AG08396 (cell line): ENCODE measurements around the gene DLK1.
A peak's percentile ranks its signal among the peaks of the same experiment; 100 is the strongest.

Source experiments
- DNase-seq: peaks from one replicate; pipeline ENCODE4 v3.0.0; 2012; ENCODE audit warnings: low spot score, mixed read lengths

Gene DLK1

DNA sequence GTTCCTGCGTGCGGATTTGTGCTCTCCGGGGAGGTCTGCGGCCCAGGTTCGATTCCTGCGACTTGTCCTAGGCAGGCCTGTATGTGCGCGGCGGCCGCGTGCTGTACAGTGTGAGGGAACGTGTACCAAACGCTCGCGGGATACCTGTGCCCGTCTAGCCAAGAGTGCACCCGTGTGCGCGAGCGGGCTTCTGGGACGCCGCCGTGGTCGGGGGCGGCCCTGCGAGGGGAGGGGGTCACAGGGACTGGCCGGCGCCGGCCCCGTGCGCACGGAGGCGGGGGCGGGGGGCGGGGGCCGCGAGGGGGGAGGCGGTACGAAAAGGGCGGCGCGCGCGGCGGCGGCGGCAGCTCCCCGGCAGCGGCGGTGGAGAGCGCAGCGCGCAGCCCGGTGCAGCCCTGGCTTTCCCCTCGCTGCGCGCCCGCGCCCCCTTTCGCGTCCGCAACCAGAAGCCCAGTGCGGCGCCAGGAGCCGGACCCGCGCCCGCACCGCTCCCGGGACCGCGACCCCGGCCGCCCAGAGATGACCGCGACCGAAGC is at the start of gene DLK1:
TSS of gene DLK1 (plus strand) at position 343 of the 536 bp plus-strand sequence. CDS start at position 520, 177 bp downstream.
- DNase-seq, result no peak

DNA sequence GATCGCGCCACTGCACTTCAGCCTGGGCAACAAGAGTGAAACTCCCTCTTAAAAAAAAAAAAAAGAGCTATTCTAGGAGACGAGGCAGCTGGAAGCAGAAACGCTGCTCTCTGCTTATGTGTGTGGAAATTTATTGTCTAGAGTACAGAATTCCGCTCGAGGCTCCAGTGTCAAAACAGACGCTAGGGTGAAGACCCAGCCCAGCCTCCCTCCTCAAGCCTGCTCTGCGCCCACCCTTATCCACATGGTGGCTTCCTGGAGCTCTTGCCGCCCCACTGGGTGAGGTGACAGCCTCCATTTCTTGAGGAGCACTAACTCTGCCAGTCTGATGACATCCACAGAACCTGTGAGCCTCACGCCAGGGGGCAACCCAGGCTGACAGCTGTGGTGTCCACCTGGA is 49.5 kb upstream of the DLK1 start:
- no peak for DNase-seq

DNA sequence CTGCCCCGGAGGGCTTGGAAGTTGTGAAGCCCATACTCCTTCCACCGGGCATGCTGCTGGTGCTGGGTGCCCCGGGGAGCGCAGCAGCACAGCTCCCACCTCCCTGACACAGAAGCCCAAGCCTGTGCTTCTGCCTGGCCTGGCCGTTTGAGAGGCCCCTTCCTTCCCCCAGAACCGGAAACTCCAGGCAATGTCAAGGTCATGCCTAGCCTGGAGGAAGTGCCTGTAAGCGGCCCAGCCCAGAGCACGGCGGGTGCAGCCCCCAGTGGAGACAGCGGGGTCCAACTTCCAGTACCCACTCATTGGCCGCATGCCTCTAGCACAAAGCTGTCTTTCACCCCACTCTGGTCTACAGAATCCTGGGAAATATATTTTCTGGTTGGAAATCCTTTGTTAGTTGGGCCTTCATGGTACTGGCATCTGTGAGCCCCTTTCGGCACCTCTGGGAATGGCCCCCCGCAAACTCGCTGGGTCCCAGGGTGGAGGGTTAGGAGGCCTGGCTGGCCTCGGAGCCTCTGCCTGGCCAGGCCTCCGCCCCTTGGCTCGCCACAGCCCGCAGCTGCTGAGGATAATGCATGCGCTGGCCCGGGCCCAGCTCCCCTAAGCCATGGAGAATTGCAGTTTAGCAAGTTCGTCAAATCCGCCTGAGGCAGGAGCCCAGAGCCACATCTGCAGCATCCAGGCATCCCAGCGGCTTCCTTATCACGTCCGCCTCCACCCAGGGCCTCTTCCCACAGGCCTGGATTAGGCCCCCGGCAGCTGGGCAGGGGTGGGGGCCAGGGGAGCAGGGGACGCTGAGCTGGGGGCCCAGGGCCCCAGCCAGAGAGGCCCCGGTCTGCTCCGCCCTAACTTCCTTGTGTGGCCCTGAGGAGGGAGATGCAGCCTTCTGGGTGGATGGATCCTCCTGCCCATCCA is 48.9 kb upstream of the DLK1 start:
- no peak for DNase-seq

DNA sequence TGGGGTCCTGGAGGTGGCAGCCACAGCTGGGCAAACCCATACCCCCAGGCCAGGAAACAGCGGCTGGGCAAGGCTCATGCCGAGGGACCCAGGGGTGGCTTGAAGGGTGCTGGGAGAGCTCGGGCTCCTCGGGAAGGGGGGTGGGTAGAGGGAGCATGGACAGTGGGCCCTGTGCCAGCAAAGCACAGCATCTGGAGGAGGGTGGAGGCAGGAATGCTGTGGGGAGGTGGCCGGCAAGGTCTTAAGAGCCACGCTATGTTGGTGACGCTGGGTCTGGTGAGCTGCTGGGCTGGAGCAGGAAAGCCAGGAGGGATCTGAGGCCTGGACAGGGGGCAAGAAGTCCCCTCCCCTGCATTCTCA is 48.2 kb upstream of the DLK1 start:
- no peak for DNase-seq

DNA sequence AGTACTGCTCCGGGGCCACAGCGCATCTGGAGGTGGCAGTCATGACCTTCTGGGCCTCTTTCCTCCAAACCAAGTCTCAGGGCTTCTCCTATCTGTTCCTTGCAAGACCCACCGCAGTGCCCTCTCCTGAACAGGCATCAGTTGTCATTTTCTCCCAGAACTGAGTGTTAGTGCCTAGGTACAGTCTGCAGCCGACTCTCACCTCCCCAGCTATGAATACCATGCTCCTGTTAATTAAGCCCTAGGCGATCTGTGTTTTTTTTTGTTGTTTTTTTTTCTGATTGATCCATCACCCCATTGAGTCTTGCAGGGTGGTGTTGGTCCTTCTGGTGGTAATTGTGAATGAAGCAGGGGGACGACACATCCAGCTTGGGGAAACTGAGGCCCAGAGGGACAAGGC is 47.5 kb upstream of the DLK1 start:
- DNase-seq, result no peak

DNA sequence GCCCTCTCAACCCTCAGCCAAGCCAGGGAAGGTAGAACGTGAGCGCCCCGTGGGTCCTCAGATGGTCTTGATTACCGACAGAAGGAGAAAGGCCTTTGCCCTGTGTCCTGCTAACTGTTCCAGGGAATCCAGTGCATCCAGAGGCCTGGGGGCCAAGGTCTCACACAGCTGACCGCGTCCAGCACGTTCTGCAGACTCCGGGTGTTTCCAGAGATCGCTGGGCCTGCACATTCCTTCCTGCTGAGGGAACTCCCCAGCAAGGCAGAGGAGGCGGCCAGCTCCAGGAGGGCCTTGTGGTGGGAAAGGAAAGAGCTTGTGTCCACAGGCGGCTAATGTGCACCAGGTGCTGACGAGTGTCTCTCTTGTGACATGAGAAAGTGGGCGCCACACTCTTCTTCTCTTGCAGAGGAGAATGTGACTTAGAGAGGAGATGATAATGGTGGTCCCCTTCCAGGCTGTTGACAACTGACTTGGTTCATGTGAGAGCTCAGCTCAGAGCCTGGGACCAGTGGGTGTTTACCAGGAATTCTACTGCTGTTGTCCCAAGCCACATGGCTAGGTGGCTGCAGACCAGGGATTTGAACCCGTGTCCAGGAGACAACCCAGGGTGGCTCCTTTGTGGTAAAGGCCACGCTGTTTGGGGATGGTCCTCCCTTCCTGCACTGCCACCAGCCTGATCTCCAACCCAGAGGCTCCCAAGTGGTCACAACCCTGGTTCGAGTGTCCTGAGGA is 46.8 kb upstream of the DLK1 start:
- peak; percentile 85 for DNase-seq

DNA sequence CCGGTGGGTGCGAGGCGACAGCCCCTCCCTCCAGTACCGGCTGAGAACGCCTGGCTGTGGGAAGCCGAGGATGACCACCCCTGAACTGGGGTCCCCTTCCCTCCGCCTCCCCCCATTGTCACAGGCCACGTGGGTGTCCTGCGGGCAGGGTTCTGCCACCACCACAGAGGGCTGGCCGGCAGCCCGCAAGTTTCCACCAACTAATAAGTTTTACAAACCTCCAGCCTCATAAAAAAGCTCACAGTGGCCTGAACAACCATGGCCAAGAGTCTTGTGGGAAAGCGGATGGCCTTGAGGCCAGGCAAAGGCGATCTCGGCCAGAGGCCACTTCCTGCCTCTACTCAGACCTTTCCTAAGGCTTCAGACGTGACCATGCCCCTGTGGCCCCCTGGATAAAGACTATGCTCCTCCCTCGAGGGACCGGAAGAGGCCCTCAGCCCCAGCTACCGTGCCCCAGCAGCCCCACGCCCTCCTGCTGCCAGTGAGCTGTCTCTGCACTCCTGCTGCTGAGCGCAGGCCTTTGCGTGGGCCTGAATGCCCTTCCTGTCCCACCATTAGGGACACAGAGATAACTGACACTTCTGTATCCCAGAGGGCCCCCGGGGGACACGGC is 46.1 kb upstream of the DLK1 start:
- DNase-seq, result no peak

DNA sequence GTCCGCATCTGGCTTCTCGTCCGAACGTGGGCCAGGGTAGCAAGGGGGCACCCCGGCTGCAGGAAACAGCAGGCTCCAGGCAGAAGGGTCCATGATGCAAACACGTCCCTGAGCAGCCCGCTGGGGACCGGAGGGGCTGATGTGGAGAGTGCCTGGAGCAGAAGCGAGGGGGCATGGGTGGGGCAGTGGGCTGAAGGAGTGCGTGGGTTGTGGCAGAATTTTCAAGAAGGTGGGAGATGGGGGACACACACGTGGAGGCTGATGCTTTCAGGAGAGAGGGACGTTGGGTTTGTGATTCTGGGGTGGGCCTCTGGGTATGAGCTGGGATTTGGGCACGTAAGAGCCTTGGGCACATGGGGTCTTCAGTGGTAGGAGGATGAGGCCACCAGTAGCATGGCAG is 45.6 kb upstream of the DLK1 start:
- no peak for DNase-seq

DNA sequence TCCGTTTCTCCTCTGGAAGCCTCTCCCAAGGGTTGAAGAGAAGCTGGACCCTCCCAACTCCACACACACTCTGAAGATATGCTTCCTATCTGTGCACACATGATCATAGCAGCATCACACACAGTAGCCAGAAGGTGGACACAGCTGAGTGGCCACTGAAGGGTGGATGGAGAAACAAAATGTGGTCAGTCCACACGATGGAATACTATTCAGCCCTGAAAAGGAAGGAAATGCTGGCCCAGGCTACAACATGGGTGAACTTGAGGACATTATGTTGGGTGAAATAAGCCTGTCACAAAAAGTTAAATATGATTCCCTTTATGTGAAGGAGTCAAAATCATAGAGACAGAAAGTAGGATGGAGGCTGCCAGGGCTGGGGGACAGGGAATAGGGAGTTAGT is 43.9 kb upstream of the DLK1 start:
- DNase-seq, result no peak

DNA sequence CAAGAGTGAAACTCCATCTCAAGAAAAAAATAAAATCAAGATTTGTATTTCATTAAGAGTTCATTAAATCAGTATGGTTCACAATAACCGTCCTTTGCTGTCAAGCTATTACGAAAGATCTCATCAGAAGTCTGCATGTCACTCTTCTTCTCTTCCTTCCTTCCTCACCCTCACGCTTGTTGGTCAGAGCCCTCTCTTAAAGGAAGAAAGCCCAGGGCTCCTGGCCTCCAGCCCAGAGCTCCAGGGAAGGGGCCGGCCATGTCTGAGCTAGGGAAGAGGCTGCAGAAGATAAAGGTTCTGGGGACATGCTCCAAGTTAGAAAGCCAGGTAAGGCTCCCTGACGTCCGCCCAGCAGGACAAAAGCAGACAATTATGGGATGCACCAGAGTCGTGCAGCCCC is 43.1 kb upstream of the DLK1 start:
- DNase-seq, result no peak

DNA sequence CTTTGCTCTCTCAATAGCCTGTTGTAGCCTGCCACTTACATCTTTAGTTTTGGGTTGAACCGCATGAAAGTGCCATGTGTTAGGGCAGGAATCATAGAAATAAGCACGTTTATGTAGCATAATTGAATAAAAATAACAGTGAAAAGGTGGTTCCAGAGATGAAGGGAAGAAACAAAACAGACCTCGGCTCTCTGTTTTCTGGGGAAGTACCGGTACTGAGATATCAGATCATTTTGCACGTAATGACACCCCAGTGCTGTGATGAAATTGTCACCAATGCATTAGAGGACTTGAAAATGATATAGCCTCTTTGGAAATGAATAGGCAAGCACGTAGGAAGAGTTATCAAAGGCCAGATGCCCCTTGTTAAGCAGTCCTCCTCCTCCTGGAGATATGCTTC is 42.5 kb upstream of the DLK1 start:
- no peak for DNase-seq

DNA sequence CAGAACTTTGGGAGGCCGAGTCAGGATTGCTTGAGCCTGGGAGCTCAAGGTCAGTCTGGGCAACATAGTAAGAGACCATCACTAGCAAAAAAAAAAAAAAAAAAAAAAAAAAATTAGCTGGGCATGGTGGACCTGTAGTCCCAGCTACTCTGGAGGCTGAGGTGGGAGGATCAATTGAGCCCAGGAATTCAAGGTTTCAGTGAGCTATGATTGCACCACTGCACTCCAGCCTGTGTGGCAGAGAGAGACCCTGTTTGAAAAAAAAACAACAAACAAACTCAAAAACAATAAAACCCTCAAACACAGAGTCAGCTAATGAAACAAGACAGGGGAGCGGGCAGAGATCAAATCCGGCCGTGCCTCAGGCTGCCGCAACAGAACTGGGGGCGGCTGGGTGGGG is 41.7 kb upstream of the DLK1 start:
- no peak for DNase-seq

DNA sequence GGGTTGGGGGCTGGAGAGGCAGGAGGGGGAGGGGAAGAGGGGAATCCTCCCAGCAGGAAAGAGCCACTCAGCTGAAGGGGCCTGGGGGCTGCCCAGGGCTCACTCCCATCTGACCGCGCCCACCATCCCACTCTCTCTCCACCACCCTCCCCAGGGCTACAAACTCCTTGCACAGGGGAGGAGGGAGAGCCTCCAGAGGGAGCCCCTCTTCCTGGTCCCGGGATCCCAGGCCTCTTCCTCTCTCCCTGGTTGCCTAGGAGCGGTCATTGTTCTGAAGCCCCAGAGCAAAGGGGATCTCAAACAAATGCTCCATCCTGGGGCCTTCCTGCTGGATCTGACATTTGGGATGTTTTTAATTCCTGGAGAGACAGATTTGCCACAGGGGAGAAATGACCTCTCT is 39.8 kb upstream of the DLK1 start:
- DNase-seq, result no peak

DNA sequence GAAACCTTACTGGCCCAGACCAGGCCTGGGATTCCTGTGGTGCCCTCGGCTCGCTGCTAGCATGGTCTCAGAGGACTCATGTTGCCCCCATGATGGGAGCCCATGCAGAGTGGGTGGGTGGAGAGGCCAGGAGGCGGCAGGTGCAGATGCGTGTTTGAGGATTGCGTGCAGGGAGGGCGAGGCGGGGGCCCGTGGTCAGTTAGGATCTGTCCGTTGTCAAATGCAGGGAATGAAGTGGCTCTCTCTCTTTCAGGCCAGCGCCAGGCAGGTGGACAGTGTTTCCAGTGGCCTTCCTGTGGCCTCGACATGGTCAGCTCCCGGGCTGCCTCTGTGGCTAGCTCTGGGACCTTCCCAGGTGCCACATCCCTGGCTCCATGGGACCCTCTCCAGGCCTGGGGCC is 39.3 kb upstream of the DLK1 start:
- DNase-seq, result no peak

DNA sequence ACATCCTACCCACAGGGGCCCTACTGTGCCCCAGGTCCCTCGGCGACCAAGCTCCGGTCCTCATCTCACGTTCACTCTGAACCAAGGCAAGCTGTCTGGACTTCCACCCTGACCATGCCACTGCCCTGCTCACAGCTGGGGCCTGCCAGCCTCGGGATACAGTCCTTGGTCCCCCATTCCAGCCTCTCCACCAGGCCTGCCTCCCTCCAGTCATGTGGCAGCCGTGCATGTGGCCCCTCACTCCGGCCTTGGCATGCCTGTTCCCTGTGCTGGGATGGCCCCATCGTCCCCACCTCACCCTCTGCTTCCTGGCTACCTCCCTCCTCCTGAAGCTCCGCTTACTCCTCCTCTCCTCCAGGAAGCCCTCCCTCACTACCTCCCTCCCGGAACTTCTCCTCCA is 38.6 kb upstream of the DLK1 start:
- no peak for DNase-seq

DNA sequence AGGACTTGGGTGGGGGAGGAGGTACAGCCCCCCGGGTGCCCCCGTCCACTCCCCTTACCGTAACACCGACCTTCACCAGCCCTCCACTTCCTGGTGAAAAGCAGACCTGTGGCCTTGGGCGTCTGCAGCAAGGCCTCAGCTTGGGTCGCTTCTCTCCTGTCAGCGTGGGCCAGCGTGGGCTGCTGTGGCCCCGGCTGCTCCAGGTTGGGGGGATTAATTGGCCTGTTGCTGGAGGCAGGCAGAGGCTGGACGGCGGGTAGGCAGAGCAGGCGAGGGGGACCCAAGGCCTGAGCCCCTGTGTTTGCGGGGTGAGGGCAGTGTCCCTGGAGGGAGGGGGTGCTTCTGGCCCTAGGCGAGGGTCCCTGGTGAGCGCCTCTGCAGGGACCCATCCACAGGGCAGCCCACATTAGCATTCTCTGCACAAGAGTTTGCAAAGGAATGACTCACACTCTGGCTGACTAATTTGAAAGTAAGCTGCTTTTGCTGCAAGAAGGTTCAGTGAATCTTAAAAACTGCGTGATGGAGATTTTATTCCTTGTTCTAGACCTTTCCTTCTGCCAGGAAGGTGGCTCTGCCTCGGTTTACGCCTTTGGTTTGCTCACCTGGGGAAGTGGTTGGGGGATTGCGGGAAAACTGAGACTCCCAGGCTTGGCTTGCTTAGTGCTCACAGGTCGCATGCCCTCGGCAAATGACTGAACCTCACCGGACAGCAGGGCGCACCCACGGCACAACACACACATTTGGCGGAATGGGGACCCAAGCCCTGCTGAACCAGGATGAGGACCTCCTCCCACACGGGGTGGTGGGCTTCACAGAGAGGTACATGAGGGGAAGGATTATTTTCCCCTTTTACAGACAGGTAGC is 37.9 kb upstream of the DLK1 start:
- peak; percentile 66 for DNase-seq

DNA sequence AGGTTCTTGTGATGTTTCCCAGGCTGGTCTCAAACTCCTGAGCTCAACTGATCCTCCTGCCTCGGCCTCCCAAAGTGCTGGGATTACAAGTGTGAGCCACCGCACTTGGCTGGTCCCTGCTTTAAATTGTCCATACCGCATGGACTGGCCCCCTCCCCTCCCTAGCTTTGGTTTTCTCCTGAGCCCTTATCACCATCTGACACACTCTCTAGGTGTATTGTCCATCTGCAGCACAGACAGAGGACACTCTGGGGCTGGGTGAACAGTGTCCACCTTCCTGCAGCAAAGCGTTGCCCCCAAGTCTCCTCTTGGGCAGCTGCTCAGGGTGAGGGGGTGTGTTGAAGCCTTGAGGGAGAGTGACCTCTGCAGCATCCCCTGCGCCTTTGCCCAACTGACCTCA is 36.0 kb upstream of the DLK1 start:
- DNase-seq, result no peak

DNA sequence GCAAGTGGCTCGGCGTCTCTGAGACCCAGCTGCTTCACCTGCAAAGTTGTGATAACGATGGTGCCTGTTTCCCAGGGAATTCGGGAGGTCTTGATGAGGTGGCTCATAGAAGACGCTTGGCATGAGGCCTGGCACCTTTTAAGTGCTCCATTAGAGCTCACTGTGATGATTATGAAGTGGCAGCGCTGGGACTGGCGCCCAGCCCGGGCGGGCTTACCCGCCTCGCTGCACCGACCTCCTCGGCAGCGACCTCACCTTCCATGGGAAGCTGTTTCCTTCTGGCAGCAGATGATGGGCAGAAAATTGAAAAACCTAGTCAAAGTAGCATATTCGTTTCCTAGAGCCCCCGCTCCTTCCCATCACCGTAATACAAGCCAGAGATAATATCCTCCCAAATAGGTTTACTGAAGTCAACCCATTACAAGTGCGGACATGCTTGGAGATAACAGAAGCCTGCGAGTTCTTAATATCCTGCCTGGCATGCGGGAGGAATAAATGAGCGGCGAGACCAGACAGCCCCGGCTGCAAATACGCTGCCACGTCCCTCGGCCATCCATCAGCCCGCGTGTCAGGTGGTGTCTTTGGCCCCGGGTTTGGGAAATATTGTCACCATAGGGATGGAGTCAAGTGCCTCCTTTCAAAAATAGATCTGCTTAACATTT is 35.2 kb upstream of the DLK1 start:
- no peak for DNase-seq

DNA sequence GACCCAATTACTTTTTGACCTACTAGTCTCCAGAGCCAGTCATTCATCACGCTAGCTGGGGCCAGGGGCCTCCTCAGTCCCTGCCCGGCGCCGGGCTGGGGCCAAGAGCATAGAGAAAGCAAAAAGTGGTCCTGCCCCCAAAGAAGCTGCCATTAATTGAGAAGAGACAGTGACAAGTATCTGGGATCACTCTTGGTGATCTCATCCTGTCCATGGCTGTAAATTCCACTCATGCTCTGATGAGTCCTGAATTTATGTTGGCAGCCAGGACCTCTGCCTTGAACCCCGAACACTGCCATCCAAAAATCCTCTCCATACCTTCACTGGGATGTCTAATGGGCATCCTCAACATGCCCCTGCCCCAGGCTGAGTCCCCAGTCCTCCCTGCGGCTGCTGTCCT is 34.4 kb upstream of the DLK1 start:
- no peak for DNase-seq

DNA sequence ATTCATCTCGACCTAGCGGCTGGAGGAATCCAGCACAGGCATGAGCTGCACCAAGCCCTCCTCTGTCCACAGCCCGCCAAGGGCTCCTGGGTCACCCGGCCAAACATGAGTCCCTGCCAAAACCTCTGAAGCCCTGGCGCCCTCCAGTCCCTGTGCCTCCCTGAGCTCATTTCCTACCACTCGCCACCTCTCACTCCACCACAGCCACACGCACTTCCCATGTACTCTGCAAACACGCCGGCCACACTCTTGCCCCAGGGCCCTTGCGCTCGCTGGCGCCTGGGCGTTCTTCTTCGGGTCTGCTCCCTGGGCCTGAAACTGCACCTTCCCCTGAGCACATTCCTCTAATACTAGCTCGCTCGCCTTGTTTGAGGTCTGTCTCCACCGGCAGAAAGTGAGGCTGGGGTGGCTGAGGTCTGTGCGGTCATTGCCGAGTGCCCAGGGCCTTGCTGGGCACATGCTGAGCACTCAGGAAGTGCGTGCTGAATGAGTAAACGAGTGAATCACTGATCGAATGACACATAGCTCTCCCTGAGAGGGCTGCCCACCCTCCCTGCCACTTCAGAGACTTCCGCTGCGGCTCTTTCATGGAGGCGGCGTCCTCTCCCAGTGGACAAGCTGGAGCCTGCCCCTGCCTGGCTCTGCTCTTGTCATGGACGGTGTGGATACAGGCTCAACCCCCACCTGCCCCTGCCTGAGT is 33.7 kb upstream of the DLK1 start:
- DNase-seq, result peak; percentile 73
